Neural crest cell (in vitro differentiated cells): ENCODE results near the gene PLEKHG5. TPM values are rescaled to one million over a fixed set of nuclear protein-coding genes. Genes with fewer than 3 reads are reported as not detected.

Experiments
- DNase-seq: peaks from one replicate; pipeline ENCODE4 v3.0.0; 2021; ENCODE audit warnings: low read depth, mixed read lengths, low spot score
- H3K27ac Mint-ChIP-seq: one replicate; pipeline ENCODE4 v1.8.0; 2021; ENCODE audit warnings: mild to moderate bottlenecking, mixed read lengths; ENCODE audit not compliant: unreplicated experiment
- H3K27me3 Mint-ChIP-seq: 2 replicates; pipeline ENCODE4 v1.8.0; 2021; ENCODE audit warnings: low read depth, mild to moderate bottlenecking, mixed read lengths
- H3K36me3 Mint-ChIP-seq: 2 replicates; pipeline ENCODE4 v1.8.0; 2021; ENCODE audit warnings: low read depth, mild to moderate bottlenecking, mixed read lengths
- H3K4me1 Mint-ChIP-seq: 2 replicates; pipeline ENCODE4 v1.8.0; 2021; ENCODE audit warnings: mixed read lengths
- H3K4me3 Mint-ChIP-seq: one replicate; pipeline ENCODE4 v1.8.0; 2021; ENCODE audit warnings: mild to moderate bottlenecking, mixed read lengths
- H3K9me3 Mint-ChIP-seq: 2 replicates; pipeline ENCODE4 v1.8.0; 2021; ENCODE audit warnings: mixed read lengths
- total RNA-seq: library from RNA; stranded (reverse); gene quantifications from 2 replicates; pipeline ENCODE4 v1.2.1, GENCODE V29; 2021
- TF ChIP-seq, protein P1 (sequence below): fragments of 200-600 bp; sonication (generic); conservative IDR thresholded peaks from 2 replicates; pipeline ENCODE4 v1.5.0; 2021; ENCODE audit warnings: antibody characterized with exemption, mild to moderate bottlenecking

The PLEKHG5 gene
- total RNA-seq, 1 donor from 2014 or later, result 31.7 TPM

DNA sequence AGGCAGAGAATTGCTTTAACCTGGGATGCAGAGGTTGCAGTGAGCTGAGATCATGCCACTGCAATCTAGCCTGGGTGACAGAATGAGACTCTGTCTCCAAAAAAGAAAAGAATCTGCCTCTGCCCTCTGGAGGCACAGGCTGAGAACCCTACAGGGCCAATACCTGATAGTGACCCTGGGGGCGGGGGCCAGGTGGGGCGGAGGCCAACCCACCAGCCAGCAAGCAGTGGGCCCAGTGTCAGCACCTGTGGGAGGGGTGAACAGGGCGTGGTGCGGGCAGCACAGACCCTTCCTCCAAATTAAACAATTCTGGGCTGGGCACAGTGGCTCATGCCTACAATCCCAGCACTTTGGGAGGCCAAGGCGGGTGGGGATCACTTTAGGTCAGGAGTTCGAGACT is 19.0 kb upstream of the PLEKHG5 start:
- Mint-ChIP-seq H3K4me1 (peaks cover 14% of the 10 kb centered on the region), H3K36me3 (no peaks in the 10 kb centered on the region), H3K27ac (no peak overlapping the region), H3K4me3 (no peak overlapping the region), H3K27me3 (no peaks in the 10 kb centered on the region), H3K9me3 (no peaks in the 10 kb centered on the region)
- no peak for DNase-seq
- TF ChIP-seq, protein P1, sequence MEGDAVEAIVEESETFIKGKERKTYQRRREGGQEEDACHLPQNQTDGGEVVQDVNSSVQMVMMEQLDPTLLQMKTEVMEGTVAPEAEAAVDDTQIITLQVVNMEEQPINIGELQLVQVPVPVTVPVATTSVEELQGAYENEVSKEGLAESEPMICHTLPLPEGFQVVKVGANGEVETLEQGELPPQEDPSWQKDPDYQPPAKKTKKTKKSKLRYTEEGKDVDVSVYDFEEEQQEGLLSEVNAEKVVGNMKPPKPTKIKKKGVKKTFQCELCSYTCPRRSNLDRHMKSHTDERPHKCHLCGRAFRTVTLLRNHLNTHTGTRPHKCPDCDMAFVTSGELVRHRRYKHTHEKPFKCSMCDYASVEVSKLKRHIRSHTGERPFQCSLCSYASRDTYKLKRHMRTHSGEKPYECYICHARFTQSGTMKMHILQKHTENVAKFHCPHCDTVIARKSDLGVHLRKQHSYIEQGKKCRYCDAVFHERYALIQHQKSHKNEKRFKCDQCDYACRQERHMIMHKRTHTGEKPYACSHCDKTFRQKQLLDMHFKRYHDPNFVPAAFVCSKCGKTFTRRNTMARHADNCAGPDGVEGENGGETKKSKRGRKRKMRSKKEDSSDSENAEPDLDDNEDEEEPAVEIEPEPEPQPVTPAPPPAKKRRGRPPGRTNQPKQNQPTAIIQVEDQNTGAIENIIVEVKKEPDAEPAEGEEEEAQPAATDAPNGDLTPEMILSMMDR, result no peak

DNA sequence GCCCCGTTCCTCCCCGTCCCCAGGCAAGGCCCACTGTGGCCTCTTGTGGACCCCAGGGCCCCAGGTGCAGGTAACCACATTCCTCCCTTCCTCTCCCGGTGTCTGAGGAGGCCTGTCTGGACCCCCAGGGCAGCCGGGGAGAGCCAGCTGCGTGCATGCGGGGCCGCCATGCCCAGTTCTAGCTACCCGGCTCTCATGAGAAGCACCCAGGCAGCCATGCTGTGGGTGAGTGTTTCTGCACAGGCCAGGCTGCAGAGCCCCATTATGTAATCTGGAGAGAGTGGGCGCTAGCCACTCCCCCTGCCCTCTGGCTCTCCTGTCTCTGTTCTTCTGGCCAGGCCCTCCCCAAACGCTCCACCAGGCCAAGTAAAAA is 18.4 kb upstream of the PLEKHG5 start:
- TF ChIP-seq, protein P1, result no peak
- Mint-ChIP-seq H3K27me3 (no peaks in the 10 kb centered on the region), H3K27ac (peak overlapping the region; percentile 19), H3K36me3 (no peaks in the 10 kb centered on the region), H3K4me3 (no peak overlapping the region), H3K9me3 (no peaks in the 10 kb centered on the region), H3K4me1 (peaks cover 18% of the 10 kb centered on the region)
- no peak for DNase-seq

DNA sequence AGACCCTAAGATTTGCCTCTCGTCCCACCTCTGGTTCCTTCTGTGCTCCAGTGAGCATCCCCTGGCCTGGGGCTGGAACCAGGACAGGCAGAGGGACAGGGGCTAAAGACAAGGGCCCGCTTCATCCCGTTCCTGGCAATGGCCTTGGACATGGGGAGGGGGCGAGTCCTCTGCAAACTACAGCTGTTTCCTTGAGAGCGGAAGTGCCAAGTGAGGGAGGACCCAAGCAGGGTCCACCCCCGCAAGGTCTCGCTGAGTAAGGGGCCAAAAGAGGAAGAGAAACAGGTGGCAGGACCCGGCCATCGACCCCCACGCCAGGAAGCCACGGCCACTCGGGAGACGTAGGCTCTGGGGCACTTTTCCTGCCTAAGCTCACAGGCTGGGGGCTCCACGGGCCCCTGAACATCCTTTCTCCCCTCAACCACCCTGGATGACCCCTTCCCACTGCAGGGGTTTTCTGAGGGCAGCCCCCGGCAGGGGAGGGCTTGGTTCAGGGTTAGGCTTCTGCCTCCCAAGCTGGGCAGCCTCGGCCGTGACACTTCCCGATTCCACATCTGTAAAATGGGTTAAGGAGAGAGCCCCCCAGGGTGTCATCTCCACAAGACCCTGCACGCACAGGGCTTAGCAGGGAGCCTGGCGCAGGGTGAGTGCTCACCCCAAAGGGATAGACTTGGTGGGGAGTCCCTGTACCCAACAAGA is 17.9 kb upstream of the PLEKHG5 start:
- H3K9me3 Mint-ChIP-seq, result no peaks in the 10 kb centered on the region
- no peaks in the 10 kb centered on the region for H3K36me3 Mint-ChIP-seq
- H3K27me3 Mint-ChIP-seq, result no peaks in the 10 kb centered on the region
- DNase-seq, result no peak
- H3K27ac Mint-ChIP-seq, result no peak overlapping the region
- H3K4me3 Mint-ChIP-seq, result no peak overlapping the region
- peaks cover 18% of the 10 kb centered on the region for H3K4me1 Mint-ChIP-seq
- TF ChIP-seq, protein P1, result no peak

DNA sequence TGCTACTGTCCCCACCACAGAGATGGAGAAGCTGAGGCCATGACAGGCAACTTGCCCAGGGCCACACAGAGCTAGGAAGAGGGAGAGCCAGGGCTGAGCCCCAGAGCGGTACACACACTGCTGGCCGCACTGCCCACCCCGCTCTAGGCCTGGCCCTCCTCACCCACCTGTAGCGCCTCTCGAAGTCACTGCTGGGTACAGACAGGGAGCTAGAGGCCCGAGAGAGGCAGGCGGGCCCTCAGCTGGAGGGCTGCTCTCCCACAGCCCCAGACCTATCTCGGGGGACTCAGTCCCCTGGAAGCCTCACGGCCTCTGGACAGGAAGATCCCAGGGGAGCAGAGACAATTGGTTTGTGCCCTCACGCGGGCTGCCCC is 17.3 kb upstream of the PLEKHG5 start:
- Mint-ChIP-seq H3K27me3 (no peaks in the 10 kb centered on the region), H3K36me3 (no peaks in the 10 kb centered on the region), H3K4me1 (peaks cover 18% of the 10 kb centered on the region), H3K4me3 (no peak overlapping the region), H3K27ac (no peak overlapping the region), H3K9me3 (no peaks in the 10 kb centered on the region)
- TF ChIP-seq, protein P1, result no peak
- no peak for DNase-seq

DNA sequence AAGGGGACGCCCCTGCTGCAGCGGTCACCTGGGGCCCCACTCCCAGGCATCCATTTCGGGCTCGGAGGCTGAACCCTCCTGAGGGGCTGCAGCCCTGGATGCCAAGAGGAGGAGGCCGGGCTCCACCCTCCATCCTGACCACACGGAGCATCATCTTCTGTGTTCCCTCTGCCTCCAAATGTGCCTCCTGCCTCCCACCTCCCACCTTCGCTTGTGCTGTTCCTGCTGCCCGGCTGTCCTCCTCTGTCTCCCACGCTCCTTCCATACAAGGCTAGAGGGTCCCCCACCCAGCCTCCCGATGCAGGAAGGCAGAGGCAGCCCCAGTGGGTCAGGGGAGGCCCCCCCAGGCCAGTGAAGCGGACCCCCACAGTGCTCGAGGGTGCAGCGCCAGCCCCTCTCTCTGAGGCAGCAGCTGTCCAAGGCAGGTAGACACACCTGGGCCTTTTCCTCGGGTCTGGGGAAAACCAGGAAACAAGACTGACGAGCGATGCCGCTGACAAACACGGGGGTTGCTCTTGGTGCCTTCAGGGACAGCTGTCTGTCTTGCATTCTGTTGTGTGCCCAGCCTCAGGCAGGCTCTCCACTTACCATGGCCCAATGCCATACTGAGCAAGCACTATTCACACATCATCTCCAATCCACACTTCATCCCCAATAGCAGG is 16.8 kb upstream of the PLEKHG5 start:
- TF ChIP-seq, protein P1, result no peak
- Mint-ChIP-seq H3K4me1 (peaks cover 18% of the 10 kb centered on the region), H3K27ac (no peak overlapping the region), H3K27me3 (no peaks in the 10 kb centered on the region), H3K36me3 (no peaks in the 10 kb centered on the region), H3K9me3 (no peaks in the 10 kb centered on the region), H3K4me3 (no peak overlapping the region)
- no peak for DNase-seq
